ENCODE measurements around the gene SPATA25.
A peak's percentile ranks its signal among the peaks of the same experiment; 100 is the strongest.

SPATA25 gene

DNA sequence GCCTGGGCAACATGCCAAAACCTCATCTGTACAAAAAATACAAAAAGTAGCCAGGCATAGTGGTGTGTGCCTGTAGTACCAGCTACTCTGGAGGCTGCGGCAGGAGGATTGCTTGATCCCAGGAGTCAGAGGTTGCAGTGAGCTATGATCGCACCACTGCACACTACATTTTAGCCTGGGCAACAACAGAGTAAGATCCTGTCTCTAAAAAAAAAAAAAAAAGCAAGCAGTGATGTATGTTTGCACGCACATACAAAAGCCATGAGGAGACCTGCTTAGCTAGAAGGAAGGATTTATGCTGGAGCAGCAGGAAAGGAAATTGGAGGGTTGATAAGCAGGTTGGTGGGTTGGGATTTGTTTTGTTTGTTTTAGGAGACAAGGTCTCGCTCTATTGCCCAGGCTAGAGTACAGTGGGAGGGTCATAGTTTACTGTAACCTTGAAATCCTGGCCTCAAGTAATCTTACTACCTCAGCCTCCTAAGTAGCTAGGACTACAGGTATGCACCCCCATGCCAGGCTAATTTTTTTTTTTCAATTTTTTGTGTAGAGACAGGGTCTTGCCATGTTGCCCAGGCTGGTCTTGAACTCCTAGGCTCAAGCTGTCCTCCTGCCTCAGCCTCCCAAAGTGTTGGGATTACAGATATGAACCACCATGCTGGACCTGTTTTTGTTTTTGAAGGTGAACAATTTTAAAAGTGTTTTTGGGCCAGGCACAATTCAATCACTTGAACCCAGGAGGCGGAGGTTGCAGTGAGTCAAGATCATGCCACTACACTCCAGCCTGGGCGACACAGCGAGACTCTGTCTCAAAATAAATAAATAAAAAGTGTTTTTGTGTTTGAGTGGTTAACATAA is 26.0 kb downstream of the SPATA25 start:
- DNase-seq: no peak

GRCh38 chr20:45860560-45861220 is 26.7 kb downstream of the SPATA25 start:
- no peak for DNase-seq

GRCh38 chr20:45859916-45860315 is 27.5 kb downstream of the SPATA25 start:
- DNase-seq: no peak

DNA sequence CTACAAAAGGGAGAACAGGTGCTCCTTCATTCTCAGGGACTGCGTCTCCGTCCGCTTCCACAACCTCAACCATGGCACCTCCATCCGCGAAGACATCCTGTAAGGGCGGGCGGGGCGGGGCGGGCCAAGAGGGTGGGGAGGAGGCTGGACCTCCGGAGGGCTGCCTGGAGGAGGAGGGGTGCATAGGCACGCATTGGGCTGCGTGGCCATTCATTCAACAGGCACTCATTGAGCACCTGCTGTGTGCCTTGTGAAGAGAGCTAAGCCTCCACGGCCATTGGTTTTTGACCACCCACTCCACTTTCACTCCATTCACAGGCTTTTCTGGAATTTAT is 29.6 kb downstream of the SPATA25 start:
- no peak for DNase-seq

DNA sequence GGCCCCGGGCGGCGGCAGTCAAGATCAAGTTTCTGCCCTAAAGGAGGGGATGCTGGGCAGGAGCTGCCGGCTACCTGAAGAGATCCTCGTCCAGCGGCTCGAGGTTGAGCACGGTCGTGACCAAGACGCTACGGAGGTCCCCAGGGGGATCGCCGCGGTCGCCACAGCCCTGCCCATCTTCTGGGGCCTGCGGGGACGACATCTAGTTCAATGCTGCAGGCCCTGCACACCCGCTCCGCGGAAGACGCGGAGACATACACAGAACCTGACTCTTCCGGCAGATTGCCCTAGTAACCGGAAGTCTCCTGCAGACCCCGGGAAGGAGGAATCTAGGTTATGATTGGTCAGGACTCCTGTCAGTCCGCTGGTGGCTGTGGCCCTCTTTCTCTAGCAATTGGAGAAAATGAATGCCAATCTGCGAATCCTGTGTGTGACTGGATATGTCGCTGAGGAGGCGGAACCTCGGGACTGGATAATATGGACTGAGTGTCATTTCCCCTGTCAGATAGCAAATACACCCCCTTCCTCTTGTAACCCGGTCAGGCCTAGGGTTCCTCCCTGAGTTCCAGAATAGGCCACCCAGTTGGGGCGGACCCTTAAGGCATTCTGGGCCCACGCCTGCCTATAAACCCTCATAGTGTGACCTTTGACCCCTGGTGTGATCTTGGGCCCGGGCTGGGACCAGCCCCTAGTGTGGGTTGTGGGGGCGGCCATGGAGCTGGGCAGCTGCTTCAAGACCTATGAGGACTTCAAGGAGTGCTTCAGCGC is 30.1 kb downstream of the SPATA25 start, which contains the start of the genes ACOT8 and ZSWIM3:
ACOT8 (minus strand) TSS at position 279 of the 768 bp plus-strand sequence; CDS start at position 202, 77 bp downstream.
ZSWIM3 (plus strand) TSS at position 501 of the 768 bp plus-strand sequence; CDS start at position 713, 212 bp downstream.
- peak; percentile 100 for DNase-seq

DNA sequence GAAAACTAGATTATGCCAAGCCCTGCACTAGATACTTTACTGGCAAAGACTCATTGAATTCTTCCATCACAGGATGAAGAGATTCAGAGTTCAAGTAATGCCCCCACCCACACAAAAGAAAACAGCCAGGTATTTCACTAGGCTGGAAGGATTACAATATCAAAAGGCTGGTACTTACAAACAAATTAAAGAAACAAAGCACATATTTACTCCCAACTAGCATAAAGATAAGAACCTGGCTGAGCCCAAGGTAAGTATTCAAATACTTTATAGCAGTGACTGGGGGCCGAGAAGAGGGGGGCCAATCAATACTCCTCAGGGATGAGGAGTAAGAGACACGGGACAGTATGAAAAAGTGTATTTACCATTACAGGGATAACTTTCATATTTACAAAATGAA is 33.9 kb downstream of the SPATA25 start:
- no peak for DNase-seq

DNA sequence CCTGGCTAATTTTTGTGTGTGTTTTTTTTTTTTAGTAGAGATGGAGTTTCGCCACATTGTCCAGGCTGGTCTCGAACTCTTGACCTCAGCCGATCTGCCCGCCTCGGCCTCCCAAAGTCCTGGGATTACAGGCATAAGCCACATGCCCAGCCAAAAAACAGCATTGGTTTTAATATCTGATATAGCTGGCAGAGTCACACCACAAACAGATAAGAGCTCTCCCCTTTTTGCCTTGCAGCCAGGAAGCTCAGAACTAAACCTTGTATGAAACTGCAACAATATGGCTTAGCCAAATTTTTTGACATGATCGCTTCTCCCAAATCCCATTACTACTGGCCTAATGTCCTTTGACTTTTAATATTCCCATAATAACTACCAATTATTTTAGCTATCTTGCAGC is 35.1 kb downstream of the SPATA25 start:
- DNase-seq: no peak

DNA sequence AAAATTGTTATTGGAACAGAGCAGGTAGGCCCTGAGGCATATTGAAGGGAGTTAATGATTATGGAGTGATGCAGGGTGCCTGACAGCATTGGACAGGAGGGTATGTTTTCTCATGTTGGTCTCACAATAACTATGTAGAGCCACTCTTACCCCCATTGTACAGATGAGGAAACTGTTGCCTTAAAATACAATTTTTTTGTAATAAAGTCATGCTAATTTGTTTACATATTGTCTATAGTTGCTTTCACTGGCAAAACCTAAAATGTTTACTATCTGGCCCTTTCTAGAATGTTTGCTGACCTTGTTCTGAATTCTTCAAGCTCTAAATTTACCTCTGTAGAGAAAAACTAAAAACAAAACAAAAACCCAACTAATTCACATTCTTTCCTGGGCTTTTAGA is 35.9 kb downstream of the SPATA25 start:
- DNase-seq: no peak

DNA sequence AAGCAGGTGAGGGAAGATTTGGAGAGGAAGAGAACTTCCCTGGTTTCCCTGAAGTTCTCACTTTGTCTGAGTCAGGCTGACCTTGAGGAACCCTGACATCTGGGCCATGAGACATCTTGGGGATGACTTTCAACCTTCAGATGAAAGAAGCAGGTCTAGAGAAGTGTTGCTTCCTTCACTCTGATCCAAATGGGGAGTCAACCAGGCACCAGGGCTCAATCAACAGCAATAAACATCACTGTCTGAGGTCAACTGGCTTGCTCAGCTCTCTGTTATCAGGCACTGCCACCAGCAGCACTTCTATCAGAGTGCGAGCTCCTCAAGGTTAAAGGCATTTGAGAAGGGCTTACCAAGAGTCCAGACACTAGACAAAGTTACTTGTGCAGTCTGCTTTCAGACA is 36.5 kb downstream of the SPATA25 start:
- DNase-seq: no peak

- no peak for DNase-seq
Measured at GRCh38 chr20:45850238-45850637, 37.2 kb downstream of the SPATA25 start.

DNA sequence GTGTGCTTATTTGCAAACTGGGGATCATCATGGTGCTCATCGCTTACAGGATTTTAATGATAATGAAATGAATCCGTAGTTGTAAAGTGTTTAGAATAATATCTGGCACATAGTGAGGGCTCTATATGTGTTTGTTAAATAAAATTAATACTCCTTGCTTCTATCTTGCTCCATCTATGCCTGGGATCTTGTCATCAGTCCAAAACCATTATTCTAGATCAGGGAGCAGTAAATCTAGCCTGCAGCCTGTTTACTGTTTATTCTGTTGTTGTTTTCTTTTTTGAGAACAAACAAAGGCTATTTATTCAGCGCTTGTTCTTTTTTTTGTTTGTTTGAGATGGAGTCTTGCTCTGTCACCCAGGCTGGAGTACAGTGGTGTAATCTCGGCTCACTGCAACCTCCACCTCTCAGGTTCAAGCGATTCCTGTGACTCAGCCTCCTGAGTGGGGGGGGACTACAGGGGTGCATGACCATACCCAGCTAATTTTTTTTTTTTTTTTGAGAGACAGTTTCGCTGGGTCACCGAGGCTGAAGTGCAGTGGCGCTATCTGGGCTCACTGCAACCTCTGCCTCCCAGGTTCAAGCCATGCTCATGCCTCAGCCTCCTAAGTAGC is 38.3 kb downstream of the SPATA25 start:
- DNase-seq: no peak

DNA sequence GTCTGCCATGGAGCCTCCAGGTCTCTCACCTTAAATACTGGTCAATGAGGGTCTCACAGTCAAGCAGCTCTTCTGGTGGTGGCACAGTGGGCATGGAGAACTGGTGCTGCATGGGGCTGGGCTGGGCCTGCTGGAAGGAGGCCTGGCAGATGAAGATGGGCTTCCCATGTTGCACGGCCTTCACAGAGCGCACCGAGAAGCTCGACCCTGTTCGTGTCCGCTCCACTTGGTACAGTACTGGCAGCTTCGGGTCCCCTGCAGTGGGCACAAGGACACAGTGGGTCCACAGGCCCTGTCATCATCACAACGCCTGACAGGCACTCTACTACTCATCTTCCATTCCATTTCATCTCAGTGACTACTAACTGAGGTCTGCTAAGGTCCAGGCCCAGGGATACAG is 39.0 kb downstream of the SPATA25 start:
- no peak for DNase-seq

DNA sequence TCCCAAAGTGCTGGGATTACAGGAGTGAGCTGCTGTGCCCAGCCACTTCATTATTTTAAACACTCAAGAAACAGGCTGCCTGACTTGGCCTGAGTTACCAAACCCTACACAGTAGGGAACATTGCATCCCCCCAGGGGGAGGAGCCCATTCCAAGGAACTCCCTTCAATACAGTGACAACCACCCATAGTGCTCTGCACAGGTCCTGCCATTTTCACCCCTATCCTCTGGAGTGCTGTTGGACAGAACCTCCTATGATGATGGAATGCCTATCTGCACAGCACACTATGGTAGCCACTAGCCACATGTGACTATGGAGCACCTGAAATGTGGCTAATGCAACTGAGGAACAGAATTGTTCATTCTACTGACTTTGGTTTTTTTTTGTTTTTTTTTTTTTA is 42.0 kb downstream of the SPATA25 start:
- DNase-seq: no peak

DNA sequence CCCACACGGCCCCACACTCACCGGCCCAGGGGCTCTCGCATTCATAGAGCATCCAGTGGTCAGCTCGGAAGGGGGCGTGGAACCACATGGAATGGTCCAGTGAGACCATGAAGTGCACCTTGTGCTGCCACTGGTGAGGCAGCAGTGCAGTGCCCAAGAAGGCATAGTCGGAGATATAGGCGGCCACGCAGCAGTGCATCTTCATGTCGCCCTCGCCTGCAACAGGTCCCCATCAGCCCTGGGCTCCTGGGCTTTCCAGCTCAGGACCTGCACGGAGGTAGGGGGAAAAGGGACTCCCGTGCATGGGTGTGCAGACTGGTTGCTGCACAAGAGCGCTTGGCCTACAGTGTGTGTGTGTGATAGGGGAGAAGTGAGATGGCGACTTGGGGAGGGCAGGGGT is 43.9 kb downstream of the SPATA25 start:
- DNase-seq: no peak

GRCh38 chr20:45842169-45842812 is 45.1 kb downstream of the SPATA25 start:
- no peak for DNase-seq

DNA sequence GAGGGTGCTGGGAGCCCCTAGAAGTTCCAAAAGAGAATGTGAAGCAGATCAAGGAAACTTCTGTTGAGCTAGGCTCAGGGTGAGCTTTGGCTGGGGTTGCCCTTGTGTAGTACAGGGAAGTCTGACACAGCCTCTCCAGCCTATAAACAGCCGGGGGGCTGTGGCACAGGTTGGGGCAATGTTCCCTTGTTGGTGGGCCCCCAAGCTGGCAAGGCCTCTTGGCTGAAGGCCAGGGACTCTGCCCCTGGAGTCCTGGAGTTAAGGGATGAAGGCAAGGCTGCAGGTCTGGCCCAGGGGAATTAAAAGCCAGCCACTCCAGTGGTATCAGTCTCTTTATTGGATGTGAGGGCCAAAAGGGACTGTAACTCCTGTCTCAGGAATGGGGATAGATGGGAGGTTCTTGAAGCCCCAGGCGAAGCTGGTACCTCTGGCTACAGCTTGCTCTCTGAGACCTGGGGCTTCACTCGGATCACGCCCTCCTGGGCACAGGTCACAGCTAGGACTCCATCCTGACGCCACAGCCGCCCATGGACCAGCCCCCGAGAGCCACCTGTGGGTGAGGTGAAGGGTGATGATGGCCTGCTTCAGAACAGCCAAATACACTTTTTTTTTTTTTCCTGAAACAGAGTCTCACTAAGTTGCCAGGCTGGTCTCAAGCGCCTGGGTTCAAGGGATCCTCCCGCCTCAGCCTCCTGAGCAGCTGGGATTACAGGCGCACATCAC is 45.9 kb downstream of the SPATA25 start:
- no peak for DNase-seq

DNA sequence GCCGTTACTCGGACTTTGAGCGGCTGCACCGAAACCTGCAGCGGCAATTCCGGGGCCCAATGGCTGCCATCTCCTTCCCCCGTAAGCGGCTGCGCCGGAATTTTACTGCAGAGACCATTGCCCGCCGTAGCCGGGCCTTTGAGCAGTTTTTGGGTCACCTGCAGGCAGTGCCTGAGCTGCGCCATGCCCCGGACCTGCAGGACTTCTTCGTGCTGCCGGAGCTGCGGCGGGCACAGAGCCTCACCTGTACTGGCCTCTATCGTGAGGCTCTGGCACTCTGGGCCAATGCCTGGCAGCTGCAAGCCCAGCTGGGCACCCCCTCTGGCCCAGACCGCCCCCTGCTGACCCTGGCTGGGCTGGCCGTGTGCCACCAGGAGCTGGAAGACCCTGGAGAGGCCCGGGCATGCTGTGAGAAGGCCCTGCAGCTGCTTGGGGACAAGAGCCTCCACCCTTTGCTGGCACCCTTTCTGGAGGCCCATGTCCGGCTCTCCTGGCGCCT is 46.7 kb downstream of the SPATA25 start:
- DNase-seq: no peak

GRCh38 chr20:45836841-45837240 is 50.6 kb downstream of the SPATA25 start:
- DNase-seq: no peak

All from fibroblast of skin of right biceps (primary cell).